Central memory CD4-positive, alpha-beta T cell (primary cell): Measurements from ENCODE around the gene APH1A.
"Not testable (repeated sequence)": the region's sequence is repeated elsewhere in the genome, so short reads cannot be mapped to it uniquely, and the experiment has no call there.

Experiments
- DNase-seq: peaks from one replicate; pipeline ENCODE4 v3.0.0; 2022

The APH1A gene

DNA sequence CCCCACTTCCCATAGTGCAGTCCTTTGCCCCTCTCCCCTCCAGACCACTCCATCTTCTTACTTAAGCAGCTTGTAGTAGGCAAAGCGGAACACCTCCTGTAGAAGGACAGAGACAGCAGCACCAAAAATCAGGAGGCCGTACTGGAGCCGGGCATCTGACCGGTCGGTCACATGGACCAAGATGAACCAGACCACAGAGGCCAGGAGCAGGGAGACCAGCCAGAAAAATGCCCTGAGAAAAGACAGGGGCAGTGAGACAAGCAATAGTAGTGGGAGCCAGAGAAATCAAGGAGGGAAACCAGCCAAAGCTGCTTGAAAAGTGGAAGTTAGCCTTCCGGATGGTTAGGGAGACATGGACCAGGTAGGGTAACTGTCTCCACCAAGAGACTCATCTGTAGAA is 920 bp downstream of the APH1A start:
- DNase-seq, result no peak

DNA sequence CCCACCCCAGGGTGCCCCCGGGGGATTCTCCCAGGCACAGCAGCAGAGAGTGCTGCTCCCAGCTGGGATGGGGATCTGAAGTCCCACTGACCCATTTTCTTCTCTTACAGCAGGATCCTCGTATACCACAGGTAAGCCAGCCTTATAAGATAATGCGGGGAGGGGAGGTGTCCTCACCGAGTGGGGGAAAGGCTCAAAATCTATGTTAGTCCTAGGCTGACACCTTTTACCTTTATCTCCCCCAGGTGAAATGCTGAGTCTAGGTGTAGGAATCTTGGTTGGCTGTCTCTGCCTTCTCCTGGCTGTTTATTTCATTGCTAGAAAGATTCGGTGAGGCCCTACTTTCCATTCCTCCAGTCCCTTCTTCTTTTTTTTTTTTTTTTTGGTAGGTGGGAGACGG is 5.3 kb downstream of the APH1A start:
- no peak for DNase-seq

DNA sequence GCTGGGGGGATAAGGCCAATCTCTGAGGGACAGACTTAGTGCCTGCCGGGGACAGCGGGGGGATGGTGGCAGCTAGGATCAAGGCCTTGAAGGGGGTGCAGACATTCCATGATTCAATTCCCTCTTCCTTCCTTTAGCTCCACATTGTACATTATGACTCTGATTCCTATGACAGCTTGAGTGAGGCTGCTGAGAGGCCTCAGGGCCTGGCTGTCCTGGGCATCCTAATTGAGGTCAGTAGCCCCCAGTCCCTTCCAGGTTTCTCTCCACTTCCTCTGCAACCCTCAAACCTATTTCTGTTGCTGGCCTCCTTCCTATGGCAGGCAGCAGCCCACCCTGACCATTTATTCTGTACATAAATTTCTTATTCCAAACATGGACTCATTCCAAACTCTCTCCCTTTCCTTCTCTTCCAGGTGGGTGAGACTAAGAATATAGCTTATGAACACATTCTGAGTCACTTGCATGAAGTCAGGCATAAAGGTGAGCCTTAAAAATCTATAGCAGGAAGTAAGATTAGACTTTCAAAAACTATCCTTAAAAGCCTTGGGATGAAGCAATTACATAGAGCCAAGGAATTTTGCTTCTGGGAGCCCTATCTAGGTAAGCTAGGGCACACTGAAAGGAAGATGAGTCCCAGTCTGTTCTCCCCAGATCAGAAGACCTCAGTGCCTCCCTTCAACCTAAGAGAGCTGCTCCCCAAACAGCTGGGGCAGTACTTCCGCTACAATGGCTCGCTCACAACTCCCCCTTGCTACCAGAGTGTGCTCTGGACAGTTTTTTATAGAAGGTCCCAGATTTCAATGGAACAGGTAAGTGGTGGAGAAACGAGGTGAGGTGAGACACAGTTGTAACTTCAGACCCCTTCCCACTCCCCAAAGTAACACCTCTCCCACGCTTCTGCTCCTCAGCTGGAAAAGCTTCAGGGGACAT is 6.2 kb downstream of the APH1A start:
- no peak for DNase-seq

DNA sequence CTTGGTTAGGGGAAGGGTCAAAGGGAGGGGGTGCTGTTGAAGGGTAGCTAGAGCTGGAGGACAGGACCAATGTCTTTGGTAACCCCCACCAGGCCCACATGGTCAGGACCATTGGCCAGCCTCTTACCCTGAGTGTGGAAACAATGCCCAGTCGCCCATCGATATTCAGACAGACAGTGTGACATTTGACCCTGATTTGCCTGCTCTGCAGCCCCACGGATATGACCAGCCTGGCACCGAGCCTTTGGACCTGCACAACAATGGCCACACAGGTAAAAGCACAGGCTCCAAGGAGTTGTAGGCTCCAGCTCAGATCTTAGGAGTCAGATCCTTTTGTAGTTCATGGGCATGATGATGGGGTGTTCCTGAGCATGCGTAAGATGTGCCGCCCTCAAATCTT is 7.4 kb downstream of the APH1A start:
- no peak for DNase-seq

DNA sequence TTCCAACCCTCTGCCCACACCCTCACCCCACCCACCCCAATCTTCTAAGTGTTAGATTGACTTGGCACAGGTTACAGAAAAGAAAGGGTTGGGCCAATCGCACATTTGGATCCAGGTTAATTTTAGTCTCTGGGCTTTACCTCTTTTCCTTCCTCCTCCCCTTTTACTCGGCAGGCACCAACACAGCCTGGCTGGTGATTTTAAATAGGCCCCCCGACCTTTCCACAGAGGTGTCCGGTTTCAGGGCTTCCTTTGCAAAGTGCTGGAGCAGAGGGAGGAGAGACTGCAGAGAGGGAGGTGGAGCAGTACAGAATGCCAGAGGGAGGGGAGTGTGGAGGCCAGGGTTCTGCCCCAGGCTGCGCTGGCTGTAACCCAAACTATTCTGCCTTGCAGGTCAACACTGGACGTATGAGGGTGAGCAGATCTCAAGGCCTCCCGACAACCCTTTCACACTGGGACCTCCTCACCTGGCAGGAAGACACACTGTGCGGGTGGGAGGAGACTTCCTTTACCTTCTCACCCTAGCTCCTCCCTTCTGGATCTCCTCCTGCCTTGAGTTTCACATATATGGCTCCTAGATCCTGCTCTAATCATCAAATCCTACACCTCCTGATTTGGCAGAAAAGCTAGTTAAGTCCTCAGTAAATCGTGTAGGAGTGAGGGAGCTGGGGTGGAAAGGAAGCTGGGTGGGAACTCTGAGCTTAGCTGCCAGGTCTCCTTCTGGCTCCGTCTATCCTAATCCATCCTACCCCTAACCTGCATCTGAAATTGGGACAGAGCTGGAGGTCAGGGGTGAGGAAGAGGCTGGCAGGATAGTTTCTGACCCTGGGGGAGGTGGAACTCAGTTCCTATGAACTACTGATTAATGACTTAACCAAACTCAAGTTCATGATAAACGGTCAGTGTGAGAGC is 8.8 kb downstream of the APH1A start:
- no peak for DNase-seq

DNA sequence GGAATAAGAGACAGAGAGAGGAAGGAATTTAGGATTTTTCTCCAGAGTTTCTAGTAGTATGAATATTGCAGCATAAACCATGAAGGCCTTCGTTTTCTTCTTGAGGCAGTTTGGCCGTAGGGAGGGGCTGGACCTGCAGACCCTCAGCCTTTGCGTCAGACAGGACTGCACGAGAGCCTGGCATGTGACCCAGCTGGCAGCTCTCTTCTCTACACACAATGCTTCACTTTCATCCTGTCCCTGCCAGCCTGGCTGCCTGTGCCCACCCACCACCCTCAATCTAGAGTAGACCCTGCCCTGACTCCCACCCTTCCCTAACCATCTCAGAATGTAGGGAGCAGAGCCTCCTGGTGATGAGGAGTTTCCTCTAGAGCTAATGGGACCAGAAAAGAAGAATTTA is 9.6 kb downstream of the APH1A start:
- DNase-seq, result no peak

DNA sequence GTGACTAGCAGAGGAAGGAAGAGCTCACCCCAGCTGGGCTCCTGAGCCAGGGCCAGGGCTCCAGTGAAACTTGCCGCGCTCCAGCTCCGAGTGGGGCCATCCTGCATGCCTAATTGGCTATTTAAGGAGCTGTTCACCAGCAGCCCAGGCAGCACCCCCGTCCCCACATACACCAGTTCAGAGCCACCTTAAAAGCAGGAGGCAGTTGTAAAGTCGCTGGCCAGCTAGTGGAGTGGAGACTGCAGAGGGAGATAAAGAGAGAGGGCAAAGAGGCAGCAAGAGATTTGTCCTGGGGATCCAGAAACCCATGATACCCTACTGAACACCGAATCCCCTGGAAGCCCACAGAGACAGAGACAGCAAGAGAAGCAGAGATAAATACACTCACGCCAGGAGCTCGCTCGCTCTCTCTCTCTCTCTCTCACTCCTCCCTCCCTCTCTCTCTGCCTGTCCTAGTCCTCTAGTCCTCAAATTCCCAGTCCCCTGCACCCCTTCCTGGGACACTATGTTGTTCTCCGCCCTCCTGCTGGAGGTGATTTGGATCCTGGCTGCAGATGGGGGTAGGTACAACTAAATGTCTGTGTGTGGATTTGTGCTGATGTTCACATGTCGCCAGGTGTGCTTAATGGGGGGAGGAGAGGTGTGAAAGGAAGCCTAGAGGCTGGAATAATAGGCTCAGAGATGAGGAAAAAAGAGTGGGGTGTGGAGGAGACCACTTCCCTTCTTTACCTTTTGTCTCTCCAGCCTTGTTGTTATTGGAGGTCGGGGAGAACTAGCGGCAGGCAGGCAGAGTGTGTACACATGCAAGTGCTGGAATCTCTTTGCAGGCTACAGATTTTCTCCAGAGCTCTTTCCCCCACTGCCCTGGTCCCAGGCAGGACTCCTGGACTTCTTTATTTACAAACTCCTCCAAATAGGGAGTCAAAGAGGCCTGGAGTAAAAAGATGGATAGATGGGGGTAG is 10.9 kb downstream of the APH1A start, which contains the start of gene CA14:
TSS of gene CA14 (plus strand) at position 151 of the 962 bp plus-strand sequence. CDS start at position 506, 355 bp downstream.
- no peak for DNase-seq

DNA sequence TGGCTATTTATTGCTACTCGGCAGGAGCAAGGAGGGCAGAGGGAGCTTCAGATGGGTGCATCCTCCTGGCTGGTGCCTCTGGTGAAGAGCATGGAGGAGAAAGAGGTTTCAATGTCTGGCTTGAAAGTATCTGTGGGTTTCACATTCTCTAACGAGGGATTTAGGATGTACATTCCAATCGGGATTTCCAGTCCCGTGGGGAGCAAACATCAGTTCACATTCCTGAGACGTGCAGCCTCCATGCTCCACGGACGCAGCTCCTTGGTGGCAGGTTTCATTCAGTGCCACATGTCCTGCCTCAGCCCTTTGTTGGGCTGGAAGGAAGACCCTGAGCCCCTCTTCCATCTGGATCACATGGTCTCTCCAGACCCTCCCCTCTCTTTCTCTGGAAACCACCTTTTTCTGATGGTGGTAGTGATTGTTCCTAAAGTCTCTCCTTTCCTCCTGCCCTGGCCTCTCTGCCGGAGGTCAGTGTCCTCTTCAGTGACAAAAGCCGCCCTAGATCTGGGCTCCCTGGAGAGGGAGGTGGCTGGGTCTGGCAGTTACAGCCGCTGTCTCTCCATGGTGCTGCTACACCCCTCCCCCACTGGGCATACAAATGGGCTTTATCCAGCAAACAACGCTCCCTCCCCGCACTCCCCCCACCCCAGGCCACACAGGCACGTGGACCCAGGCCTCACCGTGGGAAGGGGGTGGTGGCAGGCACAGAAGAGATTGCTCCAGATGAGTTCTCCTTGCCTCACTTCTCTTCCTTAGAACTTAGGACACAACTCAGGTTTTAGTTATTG is 12.1 kb downstream of the APH1A start:
- no peak for DNase-seq

DNA sequence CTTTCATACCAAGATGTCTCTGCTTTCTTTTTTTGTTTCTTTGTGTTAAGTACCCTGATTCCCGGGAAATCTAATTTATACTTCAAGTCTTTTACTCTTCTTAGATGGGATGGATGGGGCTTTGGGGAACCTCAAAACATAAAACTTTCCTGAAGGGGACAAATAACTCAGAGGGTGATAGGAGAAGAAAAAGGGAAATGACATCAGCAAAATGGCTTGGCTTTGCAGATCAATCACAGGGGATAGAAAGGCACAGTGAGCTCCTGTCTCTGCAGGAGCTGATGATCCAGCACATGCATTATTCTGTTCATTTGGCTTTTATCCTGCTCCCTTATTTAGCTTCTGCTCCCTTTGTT is 12.6 kb downstream of the APH1A start:
- DNase-seq, result no peak

DNA sequence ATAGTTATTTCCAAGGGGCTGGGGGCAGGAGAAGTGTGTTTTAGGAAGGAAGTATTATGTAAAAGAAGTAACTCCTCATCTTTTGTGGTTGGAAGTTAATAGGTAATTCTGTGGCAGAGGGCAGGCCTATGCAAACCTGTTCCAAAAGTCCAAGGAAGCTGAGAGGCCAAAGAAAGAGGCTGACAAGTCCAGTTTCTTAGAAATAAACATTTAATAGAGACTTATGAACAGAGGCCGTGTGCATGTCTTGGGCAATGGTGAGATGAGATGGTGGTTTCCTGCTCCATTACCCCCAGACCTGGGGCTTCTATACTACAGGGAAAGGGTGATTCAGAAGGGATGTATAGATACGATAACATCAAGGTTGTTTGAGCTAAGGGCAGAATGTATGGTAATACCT is 18.9 kb downstream of the APH1A start:
- DNase-seq, result no peak

DNA sequence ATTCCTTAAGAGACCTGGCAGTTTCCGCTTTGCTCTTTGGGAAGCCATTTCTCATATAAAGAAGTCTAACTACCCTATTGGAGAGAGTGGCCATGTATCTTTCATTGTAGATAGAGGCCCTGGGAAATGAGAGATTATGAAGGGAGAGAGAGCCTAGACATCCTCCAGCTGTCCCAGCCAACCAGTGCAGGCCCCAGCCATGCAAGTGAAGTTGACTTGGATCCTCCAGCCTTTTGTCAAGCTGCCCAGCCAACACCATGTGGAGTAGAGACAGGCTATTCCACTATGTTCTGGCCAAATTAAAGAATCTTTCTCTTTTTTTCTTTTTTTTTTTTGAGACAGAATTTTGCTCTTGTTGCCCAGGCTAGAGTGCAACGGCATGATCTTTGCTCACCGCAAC is 25.8 kb downstream of the APH1A start:
- no peak for DNase-seq

DNA sequence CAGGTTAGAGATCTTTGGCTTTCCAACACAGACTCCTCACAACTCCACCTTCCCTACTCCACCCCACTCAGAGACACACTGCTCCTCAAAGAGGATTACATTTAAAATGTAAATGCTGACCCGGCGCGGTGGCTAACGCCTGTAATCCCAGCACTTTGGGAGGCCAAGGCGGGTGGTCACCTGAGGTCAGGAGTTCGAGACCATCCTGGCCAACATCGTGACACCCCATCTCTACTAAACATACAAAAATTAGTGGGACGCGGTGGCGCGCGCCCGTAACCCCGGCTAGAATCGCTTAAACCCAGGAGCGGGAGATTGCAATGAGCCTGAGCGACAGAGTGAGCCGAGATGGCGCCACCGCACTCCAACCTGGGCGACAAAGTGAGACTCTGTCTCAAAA is 31.1 kb downstream of the APH1A start:
- DNase-seq, result no peak

DNA sequence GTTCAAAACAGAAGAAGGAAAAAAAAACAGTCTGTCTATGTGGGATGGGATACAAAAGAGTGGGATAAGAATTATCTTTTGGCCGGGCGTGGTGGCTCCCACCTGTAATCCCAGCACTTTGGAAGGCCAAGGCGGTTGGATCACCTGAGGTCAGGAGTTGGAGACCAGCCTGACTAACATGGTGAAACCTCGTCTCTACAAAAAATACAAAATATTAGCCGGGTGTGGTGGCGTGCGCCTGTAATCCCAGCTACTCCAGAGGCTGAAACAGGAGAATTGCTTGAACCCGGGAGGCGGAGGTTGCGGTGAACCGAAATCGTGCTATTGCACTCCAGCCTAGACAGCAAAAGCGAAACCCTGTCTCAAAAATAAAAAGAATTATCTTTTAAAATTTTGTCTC is 31.6 kb downstream of the APH1A start:
- DNase-seq, result not testable (repeated sequence)

DNA sequence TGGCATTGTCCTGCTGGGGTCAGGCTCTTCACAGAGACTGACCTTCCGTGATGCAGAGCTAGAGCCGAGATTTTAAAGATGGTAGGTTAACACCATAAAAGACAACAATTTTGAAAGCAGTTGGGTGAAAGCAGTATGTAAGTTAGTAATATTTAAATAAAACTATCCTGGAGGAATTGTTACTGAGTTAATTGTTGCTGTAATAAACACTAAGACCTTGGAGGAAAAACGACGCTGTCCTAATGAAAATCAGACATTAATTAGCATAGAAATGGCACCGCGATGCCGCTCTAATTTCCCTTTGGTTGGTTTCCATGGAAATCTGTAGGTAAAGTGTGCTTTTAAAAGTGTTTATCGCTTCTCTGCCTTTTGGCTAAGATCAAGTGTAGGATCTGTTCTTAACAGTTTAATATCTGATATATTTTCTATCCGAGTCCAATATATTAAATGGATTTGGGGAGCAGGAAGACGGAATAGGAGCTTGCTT is 32.2 kb downstream of the APH1A start:
- no peak for DNase-seq

DNA sequence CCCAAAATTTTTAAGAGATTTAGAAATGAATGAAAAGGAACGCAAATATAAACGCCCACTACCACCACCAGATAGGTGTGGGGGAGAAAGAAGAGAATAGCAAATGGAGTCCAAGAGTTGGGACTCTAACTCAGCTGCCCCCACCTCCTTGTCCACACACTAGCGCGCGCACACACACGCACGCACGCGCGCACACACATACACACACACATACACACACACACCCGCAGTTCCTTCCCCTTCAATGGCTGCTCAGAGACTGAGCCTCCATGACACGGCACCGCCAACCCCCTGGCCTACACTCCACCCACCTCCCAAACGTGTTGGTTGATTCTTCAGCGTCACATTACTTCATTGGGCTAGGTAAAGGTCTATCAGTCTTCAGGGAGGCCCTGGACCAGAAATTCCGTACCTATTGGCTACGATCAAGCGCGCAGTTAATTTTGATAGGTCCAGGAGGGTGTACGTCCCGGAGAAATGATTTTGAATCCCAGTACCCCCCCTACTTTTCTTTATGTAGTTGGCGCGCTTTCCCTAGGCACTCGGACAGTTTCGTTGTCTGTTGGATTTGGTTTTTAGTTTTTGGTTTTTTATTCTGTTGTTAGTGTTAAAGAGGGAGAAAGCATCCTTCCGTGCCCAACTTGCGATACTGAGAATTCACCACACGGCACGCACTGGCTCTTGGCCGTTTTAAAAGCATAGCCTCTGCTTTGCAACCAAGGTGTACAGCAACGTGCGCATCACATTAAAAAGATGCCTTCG is 32.8 kb downstream of the APH1A start, which contains the start of gene ANP32E:
TSS of gene ANP32E (minus strand) at position 261 of the 762 bp plus-strand sequence. CDS start 326 bp downstream, outside the sequence.
- DNase-seq, result peak; percentile 98

DNA sequence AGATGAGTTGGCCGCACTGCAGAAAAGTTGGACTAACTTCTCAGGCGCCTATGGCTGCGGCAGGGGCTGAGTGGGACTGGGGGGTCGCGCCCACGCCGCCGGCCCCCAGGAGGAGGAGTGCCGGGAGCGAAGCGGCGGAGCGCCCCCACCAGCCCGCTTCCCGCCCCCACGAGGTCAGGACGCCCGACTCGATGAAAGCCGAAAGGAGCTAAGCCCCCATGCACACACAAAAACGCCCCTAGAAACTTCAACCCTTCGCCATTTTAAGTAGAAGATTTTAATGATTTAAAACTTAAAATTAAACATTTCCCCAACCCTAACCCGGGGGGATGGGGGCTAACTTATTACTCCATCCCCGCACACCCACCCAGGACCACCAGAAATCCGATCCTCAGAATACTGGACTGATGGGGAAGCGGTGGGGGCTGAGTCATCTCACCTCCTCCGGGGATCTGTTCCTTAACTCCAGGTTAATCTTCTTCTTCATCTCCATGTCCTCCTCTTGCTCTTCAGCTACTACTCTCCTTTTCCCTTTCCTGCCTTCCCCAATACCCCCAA is 33.4 kb downstream of the APH1A start:
- DNase-seq, result peak; percentile 31

DNA sequence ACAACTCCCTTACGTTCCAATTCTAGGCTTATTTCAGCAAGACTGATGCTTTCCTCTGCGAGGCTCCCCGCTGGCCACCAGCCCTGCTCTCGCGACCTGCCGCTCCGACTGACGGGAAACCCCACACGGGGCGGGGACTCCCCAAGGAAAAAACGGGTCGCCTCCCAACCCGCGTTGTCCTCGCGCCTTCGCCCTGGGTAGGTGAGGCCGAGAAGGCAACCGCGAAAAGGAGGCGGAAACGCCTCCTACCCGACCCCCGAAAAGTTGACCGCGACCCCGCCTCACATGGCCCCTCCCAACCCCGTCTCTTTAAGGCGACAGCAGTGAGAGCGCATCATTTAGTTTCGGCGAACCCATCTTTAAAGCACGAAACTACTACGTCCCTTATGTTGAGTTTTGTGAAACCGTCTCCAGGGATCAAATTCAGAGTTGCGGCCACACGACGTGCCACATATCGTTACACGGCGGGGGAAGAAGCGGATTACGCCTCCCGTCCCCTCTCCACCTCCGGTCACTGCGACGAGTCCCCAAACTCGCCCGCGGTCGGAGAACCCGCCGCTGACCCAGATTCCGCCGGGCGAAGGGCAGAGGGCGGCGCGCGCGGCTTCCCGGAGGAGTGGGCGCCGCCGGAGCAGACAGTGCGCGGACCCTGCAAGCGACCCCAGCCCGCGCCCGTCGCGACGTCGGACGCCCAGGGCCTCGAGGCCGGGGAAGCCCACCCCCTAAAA is 34.1 kb downstream of the APH1A start:
- peak; percentile 87 for DNase-seq

DNA sequence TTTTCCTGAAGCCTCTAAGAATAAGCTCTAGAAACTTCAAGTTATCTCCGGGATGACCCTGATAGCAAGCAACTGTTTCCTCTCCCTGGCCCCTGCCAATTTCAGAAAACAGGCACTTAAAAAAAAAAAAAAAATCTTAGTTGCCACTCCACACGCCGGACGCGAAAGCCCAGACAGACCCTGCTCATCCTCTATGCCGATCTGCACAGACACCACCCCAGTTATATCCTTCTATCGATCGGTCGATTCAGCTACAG is 34.6 kb downstream of the APH1A start:
- no peak for DNase-seq
